Measurements from ENCODE around the gene CDH6.

DNA sequence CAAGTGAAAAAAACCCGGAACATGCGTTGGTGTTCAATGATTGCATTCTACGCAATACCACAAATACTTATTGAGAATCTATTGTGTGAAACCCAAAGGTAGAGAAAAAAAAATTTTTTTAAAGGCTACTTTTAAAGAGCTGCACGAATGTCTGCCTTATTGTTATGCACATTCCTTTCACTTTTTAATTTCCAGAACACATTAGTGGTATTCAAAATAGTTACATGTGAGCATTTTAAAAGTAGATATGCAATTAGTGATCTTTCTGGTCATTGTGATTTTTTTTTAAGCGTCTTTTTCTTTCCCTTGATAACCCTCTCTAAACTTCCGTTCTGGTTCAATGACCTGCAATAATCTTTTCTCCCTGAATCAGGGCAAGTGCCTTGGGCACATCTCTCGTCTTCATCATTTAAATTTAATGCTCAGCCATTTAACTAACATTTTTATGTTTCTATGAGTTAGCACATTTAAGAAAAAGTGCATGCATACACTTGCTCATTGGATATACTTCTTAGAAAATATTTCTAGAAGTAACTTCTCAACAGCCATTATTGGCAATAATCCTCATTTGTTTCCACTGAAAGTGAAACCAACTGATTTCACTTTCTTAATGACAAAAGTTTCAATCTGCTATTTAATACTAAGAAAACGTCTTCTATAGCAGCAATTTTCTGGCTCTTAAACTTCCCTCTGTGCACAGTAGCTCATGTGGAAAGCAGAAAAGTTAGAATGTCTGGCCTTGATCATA is 80.3 kb downstream of the CDH6 start:
- no peak for TF ChIP-seq CTCF (conservative IDR thresholded peaks at IDR 0.05)
- no peak for TF ChIP-seq EZH2 (IDR thresholded peaks at IDR 0.05; ENCODE audit: low read depth)
